B cell (primary cell): Measurements from ENCODE around the gene CCN5. TPM values are rescaled to one million over a fixed set of nuclear protein-coding genes. Genes with fewer than 3 reads are reported as not detected.

Source experiments
- ATAC-seq: fragments of 200-7000 bp; cut with Tn5 transposase; one replicate; pipeline ENCODE4 v1.10.0; 2021; ENCODE audit warnings: low read depth, mild to moderate bottlenecking, moderate number of reproducible peaks, moderate library complexity
- CTCF ChIA-PET: fragments of 350-600 bp; sonication (Branson Sonifier 250); formaldehyde crosslinking; loops from one replicate; lab custom pipeline; 2021; ENCODE audit warnings: antibody characterized with exemption, inconsistent platforms; lab: Charles Lee
- POLR2A ChIA-PET: fragments of 350-600 bp; sonication (Branson Sonifier 250); formaldehyde crosslinking; loops from one replicate; lab custom pipeline; 2021; ENCODE audit warnings: antibody characterized with exemption; lab: Charles Lee
- DNase-seq: peaks from one replicate; pipeline ENCODE4 v3.0.0; 2013
- H2AFZ ChIP-seq: 2 replicates; pipeline ENCODE4 v1.6.1; 2012; ENCODE audit warnings: mild to moderate bottlenecking, low read depth, low read length; ENCODE audit not compliant: insufficient read depth, poor library complexity, severe bottlenecking
- H3K27ac ChIP-seq, 2 donors: 1 replicate in 1 of 2; 2 replicates in 1 of 2; pipeline ENCODE4 v1.5.1; 2012 to 2013; ENCODE audit warnings: low read length in 2 of 2, mild to moderate bottlenecking in 2 of 2, moderate library complexity in 1 of 2
- H3K27me3 ChIP-seq, 4 experiments: fragments of 200-600 bp in 1 of 4; sonication (generic) in 1 of 4; replicated peaks in 1 of 4; 1 replicate in 2 of 4; 2 replicates in 2 of 4; pipeline versions ENCODE4 v1.6.1 to v1.7.0; 2013 to 2016; ENCODE audit warnings: low read length in 3 of 4, mild to moderate bottlenecking in 2 of 4, mixed read lengths in 1 of 4, moderate library complexity in 1 of 4; ENCODE audit not compliant: insufficient read depth in 4 of 4, control insufficient read depth in 3 of 4; ENCODE audit errors: control extremely low read depth in 1 of 4
- H3K36me3 ChIP-seq, 2 experiments: replicated peaks in 1 of 2; 1 replicate in 1 of 2; 2 replicates in 1 of 2; pipeline versions ENCODE4 v1.6.1 to v1.7.1; 2013; ENCODE audit warnings: low read length in 1 of 2; ENCODE audit not compliant: insufficient read depth in 2 of 2, control insufficient read depth in 1 of 2; ENCODE audit errors: control extremely low read depth in 1 of 2, extremely low read depth in 1 of 2
- H3K4me1 ChIP-seq, 2 donors: fragments of 200-600 bp in 1 of 2; sonication (generic) in 1 of 2; 1 replicate in 1 of 2; 2 replicates in 1 of 2; pipeline versions ENCODE4 v1.5.1 to v1.6.1; 2013 to 2017; ENCODE audit warnings: low read length in 2 of 2; ENCODE audit not compliant: control insufficient read depth in 2 of 2, insufficient read depth in 2 of 2
- H3K4me2 ChIP-seq: replicated peaks from 2 replicates; pipeline ENCODE3; 2012; ENCODE audit warnings: mild to moderate bottlenecking, low read depth, low read length; ENCODE audit not compliant: poor library complexity, severe bottlenecking
- H3K4me3 ChIP-seq, 5 experiments: fragments of 200-600 bp in 1 of 5; sonication (generic) in 1 of 5; 1 replicate in 3 of 5; 2 replicates in 2 of 5; pipeline versions ENCODE4 v1.5.1 to v1.7.0; 2011 to 2016; ENCODE audit warnings: low read length in 4 of 5, mild to moderate bottlenecking in 4 of 5, low read depth in 2 of 5, control low read depth in 1 of 5, moderate library complexity in 1 of 5; ENCODE audit not compliant: insufficient read depth in 1 of 5; ENCODE audit errors: control extremely low read depth in 1 of 5, extremely low read depth in 1 of 5
- H3K79me2 ChIP-seq: fragments of 200-600 bp; sonication (generic); one replicate; pipeline ENCODE4 v1.6.0; 2016; ENCODE audit warnings: low read length; ENCODE audit not compliant: control insufficient read depth, insufficient read depth
- H3K9ac ChIP-seq: fragments of 200-600 bp; sonication (generic); 2 replicates; pipeline ENCODE4 v1.6.1; 2017; ENCODE audit warnings: mild to moderate bottlenecking, low read length, moderate library complexity
- H3K9me3 ChIP-seq, 3 donors: one replicate each; pipeline versions ENCODE4 v1.6.1 to v1.7.1; 2013; ENCODE audit warnings: low read length in 2 of 3; ENCODE audit not compliant: control insufficient read depth in 2 of 3, insufficient read depth in 1 of 3; ENCODE audit errors: control extremely low read depth in 1 of 3
- H4K20me1 ChIP-seq: 2 replicates; pipeline ENCODE4 v1.6.0; 2012; ENCODE audit warnings: mild to moderate bottlenecking, low read length; ENCODE audit not compliant: insufficient read depth, control insufficient read depth, poor library complexity, severe bottlenecking
- H3K27ac Mint-ChIP-seq: one replicate; pipeline ENCODE4 v1.8.0; 2021; ENCODE audit warnings: mixed read lengths
- H3K27me3 Mint-ChIP-seq: one replicate; pipeline ENCODE4 v1.8.0; 2021; ENCODE audit warnings: mixed read lengths
- H3K4me1 Mint-ChIP-seq: one replicate; pipeline ENCODE4 v1.8.0; 2021; ENCODE audit warnings: mixed read lengths
- H3K4me3 Mint-ChIP-seq: one replicate; pipeline ENCODE4 v1.8.0; 2021; ENCODE audit warnings: mixed read lengths
- H3K9me3 Mint-ChIP-seq: one replicate; pipeline ENCODE4 v1.8.0; 2022; ENCODE audit warnings: mixed read lengths; ENCODE audit not compliant: insufficient read depth
- CTCF ChIP-seq: fragments of 200-600 bp; IDR thresholded peaks from one replicate; pipeline ENCODE4 v1.8.0; 2022; ENCODE audit warnings: antibody characterized with exemption, mild to moderate bottlenecking
- EZH2 ChIP-seq: IDR thresholded peaks from 2 replicates; pipeline ENCODE4 v1.6.1; 2012; ENCODE audit warnings: borderline replicate concordance, low read depth, mild to moderate bottlenecking, moderate library complexity, low read length; ENCODE audit not compliant: insufficient read depth, poor library complexity, severe bottlenecking
- WGBS: methylation state at CpG from one replicate; pipeline ENCODE4 v1.1.5; 2013; ENCODE audit warnings: missing lambda C conversion rate; ENCODE audit not compliant: insufficient coverage; 5-methylcytosine and 5-hydroxymethylcytosine counted together
- intact Hi-C: fragments of 100-400 bp; cut with micrococcal nuclease; formaldehyde crosslinking; loops from one replicate; pipeline ENCODE4 v1.10.0; 2022
- polyA plus RNA-seq: library from polyadenylated mRNA; depleted of rRNA; stranded (reverse); fragments of >200 nt; gene quantifications from 2 replicates; pipeline ENCODE4 v1.2.3, GENCODE V29; 2012
- total RNA-seq, 2 donors: library from RNA; stranded (reverse); fragments of 120-200 nt in 1 of 2; gene quantifications; 1 replicate in 1 of 2; 2 replicates in 1 of 2; pipeline versions ENCODE4 v1.2.3 to v1.2.4, GENCODE V29; 2013 to 2022

CCN5 gene
- total and polyA plus RNA-seq, 2 donors (not counting 1 experiment from before 2014, with no cell fraction given): not detected

GRCh38 chr20:44716309-44717106 is 1.3 kb downstream of the CCN5 start:
- Mint-ChIP-seq H3K4me1 (no peaks in the 10 kb centered on the region), H3K27me3 (peaks cover 9% of the 10 kb centered on the region), H3K27ac (no peak overlapping the region), H3K4me3 (no peak overlapping the region), H3K9me3 (no peaks in the 10 kb centered on the region)
- Histone ChIP-seq H4K20me1 (no peaks in the 10 kb centered on the region), H3K9ac (no peak overlapping the region), H3K4me2 (no peak overlapping the region), H3K4me3 (no peak overlapping the region), H2AFZ (no peak overlapping the region), H3K27me3 (no peaks in the 10 kb centered on the region), H3K79me2 (no peaks in the 10 kb centered on the region), H3K27ac (no peak overlapping the region), H3K9me3 (no peaks in the 10 kb centered on the region), H3K4me1 (no peaks in the 10 kb centered on the region), H3K36me3 (no peaks in the 10 kb centered on the region)
- ChIA-PET CTCF (interaction anchor here (1.4 kb wide), 1 partner anchor 33 kb away, joined by 3 read pairs; no protein-coding TSS in a partner anchor), POLR2A (no interaction called here)
- intact Hi-C loops: no loop called here
- DNase-seq (no peak), ATAC-seq (no peak)
- 97% methylated on average over 12 of the region's 13 CpGs for WGBS
- TF ChIP-seq EZH2 (no peak), CTCF (no peak)

- H3K4me2 ChIP-seq: no peak overlapping the region
- H3K79me2 ChIP-seq: no peaks in the 10 kb centered on the region
- H4K20me1 ChIP-seq: no peaks in the 10 kb centered on the region
- ATAC-seq (no peak), DNase-seq (no peak)
- WGBS: 95% methylated on average over 9 of the region's 10 CpGs
- no peaks in the 10 kb centered on the region for H3K36me3 ChIP-seq
- intact Hi-C loops: no loop called here
- Mint-ChIP-seq H3K27ac (no peak overlapping the region), H3K4me3 (no peak overlapping the region), H3K4me1 (no peaks in the 10 kb centered on the region), H3K27me3 (peaks cover 6% of the 10 kb centered on the region), H3K9me3 (no peaks in the 10 kb centered on the region)
- no peak overlapping the region for H2AFZ ChIP-seq
- no peaks in the 10 kb centered on the region for H3K4me1 ChIP-seq
- ChIA-PET CTCF (no interaction called here), POLR2A (interaction anchor here (0.6 kb wide), 1 partner anchor 135 kb away, joined by 3 read pairs; no protein-coding TSS in a partner anchor)
- TF ChIP-seq CTCF (no peak), EZH2 (no peak)
- no peak overlapping the region for H3K27ac ChIP-seq
- no peaks in the 10 kb centered on the region for H3K27me3 ChIP-seq
- H3K4me3 ChIP-seq: no peak overlapping the region
- H3K9me3 ChIP-seq: no peaks in the 10 kb centered on the region
- H3K9ac ChIP-seq: no peak overlapping the region
Measured at GRCh38 chr20:44717986-44718385, 2.8 kb downstream of the CCN5 start.
